GM19043 (cell line): ENCODE measurements around the gene SORCS2.

Experiments used
- ATAC-seq: cut with Tn5 transposase; IDR thresholded peaks from one replicate; pipeline ENCODE4 v1.9.1; 2021; ENCODE audit warnings: low read depth; ENCODE audit not compliant: unreplicated experiment

SORCS2 gene

GRCh38 chr4:7420661-7421040 lies 228.3 kb downstream of the SORCS2 start:
- no peak for ATAC-seq

GRCh38 chr4:7421356-7422150 lies 229.2 kb downstream of the SORCS2 start:
- ATAC-seq = no peak

GRCh38 chr4:7422151-7422897 lies 230.0 kb downstream of the SORCS2 start:
- ATAC-seq = no peak

GRCh38 chr4:7422898-7423180 lies 230.5 kb downstream of the SORCS2 start:
- ATAC-seq = no peak

- ATAC-seq = no peak
Observed at GRCh38 chr4:7423391-7423790, 231.1 kb downstream of the SORCS2 start.

- no peak for ATAC-seq
Observed at GRCh38 chr4:7423801-7424552, 231.6 kb downstream of the SORCS2 start.

GRCh38 chr4:7424553-7425111 lies 232.3 kb downstream of the SORCS2 start:
- no peak for ATAC-seq

GRCh38 chr4:7425124-7425523 lies 232.8 kb downstream of the SORCS2 start:
- no peak for ATAC-seq

GRCh38 chr4:7425591-7426468 lies 233.5 kb downstream of the SORCS2 start:
- no peak for ATAC-seq

GRCh38 chr4:7426525-7427171 lies 234.3 kb downstream of the SORCS2 start:
- no peak for ATAC-seq

GRCh38 chr4:7427361-7427760 lies 235.0 kb downstream of the SORCS2 start:
- no peak for ATAC-seq

- no peak for ATAC-seq
Observed at GRCh38 chr4:7427831-7428260, 235.5 kb downstream of the SORCS2 start.

GRCh38 chr4:7428261-7429068 lies 236.1 kb downstream of the SORCS2 start:
- ATAC-seq = no peak

GRCh38 chr4:7429069-7429416 lies 236.7 kb downstream of the SORCS2 start:
- ATAC-seq = no peak

- no peak for ATAC-seq
Observed at GRCh38 chr4:7429601-7430078, 237.3 kb downstream of the SORCS2 start.

- ATAC-seq = no peak
Observed at GRCh38 chr4:7430368-7430964, 238.1 kb downstream of the SORCS2 start.

- no peak for ATAC-seq
Observed at GRCh38 chr4:7430965-7431695, 238.8 kb downstream of the SORCS2 start.
